Measurements from ENCODE around the gene MVK.

- TF ChIP-seq CTCF (conservative IDR thresholded peaks at IDR 0.05; ENCODE audit: low read length) (no peak), EZH2phosphoT487 (IDR thresholded peaks at IDR 0.05; ENCODE audit: borderline replicate concordance) (no peak)
These were observed 45.5 kb downstream of the MVK start for GRCh38 chr12:109619002-109619604.
